GM21360 (cell line): ENCODE results near the gene RIPOR3.

ENCODE experiments used
- ATAC-seq: cut with Tn5 transposase; IDR thresholded peaks from one replicate; pipeline ENCODE4 v1.9.1; 2021; ENCODE audit warnings: mild to moderate bottlenecking, moderate library complexity; ENCODE audit not compliant: unreplicated experiment

The RIPOR3 gene

DNA sequence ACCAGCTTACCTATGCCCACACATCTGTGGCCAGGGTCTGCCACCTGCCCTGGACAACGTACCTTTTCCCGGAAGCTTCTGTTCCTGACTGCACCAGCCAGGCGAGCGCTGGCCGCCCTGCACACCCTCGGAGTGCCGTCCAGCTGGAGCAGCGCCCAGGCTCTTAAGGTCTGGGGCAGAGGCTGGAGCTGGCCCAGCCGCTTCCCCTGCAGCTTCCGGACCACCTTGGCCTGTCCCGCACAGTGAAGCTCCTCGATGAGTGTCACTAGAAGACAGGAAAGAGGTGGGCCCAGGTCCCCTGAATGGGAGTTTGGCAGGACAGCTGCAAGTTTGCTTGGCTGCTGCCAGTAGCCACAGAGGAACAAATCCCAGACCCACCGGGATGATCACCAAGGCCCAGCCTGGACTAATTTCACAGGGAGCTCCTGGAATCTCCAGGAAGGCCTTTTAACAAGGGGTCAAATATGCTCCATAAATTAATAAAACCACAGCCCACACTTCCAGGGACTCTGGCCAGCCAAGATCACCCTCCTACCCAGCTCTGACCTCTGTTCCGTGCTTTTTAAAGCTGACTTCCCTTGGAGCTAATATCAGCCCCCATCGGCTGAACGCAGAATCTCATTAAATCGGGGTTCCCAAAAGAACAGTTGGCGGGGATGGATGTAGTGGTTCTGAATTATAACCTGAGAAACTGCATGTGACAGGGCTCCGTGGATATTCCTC is 98.9 kb downstream of the RIPOR3 start:
- ATAC-seq: no peak

DNA sequence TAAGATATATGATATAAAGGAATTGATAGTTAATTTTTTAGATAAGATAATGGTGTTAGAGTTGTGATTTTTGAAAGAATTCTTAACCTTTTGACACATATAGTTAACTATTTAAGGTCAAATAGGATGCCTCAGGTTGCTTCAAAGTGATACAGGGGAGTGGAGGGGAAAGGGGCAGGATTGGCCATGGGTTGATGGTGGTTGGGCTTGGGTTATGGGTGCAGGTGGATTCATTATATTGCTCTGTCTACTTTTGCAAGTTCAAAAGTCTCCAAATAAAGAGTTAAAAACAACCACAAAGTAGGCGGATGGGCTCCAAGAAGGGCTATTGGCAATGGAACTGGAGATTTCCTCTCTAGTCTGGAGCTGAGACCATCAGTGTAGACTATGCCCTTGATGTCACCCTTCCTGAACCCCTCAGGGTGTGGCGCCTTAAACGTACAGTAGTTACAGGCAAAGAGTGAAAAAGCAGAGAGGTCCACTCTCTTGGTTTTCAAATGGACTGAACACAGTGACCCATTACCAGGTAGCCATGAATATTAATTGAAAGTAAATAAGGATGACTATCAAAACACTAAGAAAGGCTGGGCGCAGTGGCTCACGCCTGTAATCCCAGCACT is 100.0 kb downstream of the RIPOR3 start:
- no peak for ATAC-seq

DNA sequence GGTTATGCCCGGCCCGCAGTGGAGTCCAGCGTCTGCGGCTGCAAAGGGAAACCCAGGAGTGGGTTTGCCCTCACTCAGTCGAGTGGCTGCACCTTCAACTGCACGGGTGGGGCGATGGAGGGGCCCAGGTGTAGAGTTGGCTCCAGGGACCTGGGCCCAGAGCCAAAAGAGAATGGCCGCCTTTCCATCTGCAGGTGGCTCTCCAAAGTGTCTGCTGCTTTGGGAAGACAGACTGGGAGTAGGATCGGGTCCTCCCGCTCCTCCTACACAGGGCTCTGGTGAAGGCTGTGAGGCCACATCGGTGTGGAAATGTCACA is 101.0 kb downstream of the RIPOR3 start:
- ATAC-seq: no peak

DNA sequence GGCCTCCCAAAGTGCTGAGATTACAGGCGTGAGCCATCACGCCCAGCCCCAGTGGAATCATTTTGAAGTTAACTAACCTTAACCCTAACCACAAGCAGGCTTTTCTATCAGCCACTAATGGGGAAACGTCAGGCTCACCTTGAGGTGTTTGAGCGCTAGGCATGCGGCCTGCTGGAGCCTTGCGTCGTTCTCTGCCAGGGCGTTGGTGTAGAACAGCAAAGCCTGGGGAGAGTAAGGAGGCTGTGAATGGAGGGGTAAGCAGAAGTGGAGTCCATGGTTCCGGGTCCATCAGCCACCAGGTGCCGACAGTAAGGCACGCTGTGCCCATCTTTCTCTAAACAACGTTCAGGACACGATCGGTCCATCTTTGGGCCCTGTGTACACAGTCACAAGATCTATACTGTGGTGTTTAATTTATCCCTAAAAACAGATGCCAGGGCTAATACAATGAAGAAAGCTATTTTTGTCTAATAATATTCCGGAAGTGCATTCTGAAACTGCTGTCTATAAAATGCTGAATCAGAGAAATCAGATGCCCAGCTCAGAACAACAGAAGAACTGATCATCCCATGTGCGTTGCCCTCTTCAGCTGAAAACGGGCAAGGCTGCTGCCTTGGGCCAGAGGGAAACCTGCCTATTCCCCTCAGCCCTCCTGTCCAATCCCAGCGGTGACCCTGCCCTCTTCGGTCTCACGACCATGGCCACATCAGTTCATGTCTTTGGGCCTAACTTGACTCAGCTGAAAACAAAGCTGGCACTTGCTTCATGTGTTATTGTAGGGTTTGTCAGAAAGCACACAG is 101.6 kb downstream of the RIPOR3 start:
- ATAC-seq: no peak

DNA sequence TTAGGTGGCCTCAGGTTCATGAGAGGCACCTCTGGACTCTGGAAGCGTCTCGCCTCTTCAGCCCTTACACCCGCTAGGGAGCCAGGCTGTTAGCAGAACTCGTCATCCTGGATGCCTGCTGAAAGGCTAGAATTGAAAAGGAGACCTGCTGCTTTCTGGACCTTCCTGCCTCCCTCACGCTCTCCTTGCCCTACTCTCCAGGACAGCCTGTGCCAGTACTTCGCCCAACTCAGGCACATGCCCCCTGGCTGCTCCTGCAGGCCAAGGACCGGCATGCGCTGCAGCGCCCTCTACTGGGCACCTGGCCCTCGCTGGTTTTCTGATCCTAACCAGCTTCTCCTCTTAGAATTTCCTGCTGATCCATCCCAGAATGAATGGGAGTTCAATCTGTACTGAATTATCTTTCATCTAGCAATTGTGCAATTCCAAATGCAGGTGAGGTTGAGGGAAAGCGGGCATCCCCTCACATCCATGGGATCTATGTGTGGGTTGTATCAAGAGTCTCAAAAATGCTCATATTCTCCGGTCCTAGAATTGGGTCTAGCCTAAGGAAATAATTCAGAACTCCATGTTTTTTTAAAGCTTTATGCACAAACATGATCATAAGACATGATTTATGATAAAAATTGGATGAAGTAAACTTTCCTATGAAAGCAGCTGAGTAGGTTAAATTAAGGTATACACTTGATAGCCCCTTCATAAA is 103.2 kb downstream of the RIPOR3 start:
- ATAC-seq: no peak

DNA sequence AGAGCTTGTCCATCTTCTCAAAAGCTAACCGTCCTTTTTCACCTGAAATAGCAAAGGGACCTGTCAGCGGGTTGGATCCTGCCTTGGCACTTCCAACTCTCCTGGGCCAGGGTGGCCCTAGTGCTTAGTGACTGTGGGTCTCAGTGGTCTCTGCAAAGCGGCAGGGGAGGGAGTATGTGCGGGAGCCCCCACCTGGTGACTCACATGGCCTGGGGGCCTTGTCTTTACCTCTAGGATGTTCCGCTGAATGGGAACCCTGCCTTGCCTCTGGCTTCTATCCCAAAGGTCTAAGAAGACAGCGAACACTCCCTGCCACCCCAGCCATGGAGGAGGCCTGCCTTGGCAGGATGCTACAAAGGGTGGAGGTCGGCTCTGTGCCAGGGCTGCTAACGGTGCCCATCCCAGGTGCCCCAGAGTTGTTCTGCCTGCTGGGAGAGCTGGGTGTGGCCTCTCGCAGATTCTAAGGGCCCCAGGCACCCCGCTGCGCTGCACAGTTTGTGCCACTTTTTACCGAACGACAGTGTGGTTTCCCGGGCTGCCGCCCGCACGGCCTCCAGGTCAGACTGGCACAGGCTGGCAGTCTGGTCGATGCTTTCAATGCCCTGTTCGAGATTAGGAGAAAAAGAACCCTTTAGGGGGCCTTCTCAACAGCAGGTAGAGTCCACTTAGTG is 103.9 kb downstream of the RIPOR3 start:
- no peak for ATAC-seq

DNA sequence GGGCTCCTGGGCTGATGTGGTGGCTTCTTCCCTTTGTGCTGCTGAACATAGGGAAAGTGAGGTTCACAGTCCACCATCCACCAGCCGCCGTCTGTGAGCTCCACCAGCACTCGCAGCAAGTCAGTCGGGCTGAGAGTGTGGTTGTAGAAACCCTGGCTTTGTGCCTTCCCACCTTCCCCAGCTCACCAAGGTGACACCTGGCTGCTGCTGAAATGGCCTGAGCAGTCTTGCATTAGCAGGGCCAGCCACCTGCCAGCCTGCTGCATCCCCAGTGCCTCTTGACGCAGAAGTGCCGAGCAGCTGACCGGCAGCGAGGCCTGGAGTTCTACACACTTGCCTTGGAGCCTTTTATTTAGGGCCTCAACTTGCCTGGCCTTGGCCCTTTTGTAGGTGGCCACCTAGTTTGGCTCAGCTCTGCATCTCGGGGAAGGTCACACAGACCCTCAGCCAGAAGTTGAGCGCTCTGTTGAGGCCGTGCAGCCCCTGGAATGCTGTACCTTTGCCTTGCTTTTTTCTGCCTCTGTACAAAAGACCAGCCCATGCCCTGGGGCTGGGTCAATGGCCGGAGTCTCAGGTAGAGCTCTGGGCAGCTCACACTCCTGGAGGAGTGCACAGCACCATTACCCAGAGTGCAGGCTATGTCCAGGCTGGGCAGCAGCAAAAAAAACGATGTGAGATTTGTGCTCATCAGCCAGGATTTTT is 104.7 kb downstream of the RIPOR3 start:
- ATAC-seq: no peak

DNA sequence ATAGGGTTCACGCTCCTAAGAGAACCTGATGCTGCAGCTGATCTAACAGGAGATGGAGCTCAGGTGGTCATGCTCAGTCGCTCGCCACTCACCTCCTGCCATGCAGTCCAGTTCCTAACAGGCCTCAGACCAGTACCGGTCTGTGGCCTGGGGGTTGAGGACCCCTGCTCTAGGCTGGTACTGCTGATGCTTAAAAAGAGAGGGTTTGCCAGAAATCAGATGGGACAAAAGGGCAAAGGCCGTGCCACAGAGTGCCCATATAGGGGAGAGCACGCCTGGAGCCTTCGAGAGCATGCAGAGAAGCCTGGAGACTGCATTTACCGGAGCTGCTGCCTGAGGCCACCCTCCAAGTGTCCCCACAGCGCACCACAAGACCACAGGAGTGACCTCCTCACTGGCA is 105.7 kb downstream of the RIPOR3 start:
- no peak for ATAC-seq

DNA sequence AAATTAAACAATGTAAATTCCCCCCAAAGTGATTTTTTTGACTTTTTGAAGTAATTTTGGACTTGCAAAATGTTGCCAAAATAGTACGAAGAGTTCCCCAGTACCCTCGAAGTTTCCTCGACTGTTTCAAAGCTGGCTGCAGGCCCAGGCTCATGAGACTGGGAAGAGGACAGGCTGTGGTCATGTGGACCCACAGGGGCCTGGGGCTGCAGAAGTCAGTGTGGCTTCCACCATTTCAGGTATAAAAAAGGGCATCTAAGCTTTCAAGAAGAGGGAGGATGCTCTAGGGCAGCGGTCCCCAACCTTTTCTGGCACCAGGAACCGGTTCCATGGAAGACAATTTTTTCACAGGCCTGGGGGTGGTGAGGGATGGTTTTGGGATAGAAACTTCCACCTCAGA is 106.1 kb downstream of the RIPOR3 start:
- no peak for ATAC-seq

DNA sequence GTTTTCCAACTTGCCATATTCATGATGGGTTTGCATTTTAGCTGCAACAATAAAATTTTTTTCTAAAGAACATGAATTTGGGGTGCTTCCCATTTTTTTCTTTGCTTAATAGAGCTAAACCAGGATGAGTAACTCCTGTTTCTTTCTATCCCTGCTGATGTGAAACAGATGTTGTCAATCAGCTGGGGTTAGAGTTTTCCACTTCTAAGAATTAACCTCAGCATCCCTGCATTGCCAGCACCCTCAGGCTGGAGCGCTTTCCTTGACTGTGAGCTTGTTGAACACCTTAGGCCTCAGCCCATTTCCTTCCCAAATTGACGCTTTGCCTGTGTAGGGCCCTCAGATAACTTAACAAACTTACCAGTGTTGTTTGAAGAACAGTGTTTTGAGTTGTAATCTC is 106.7 kb downstream of the RIPOR3 start:
- no peak for ATAC-seq

DNA sequence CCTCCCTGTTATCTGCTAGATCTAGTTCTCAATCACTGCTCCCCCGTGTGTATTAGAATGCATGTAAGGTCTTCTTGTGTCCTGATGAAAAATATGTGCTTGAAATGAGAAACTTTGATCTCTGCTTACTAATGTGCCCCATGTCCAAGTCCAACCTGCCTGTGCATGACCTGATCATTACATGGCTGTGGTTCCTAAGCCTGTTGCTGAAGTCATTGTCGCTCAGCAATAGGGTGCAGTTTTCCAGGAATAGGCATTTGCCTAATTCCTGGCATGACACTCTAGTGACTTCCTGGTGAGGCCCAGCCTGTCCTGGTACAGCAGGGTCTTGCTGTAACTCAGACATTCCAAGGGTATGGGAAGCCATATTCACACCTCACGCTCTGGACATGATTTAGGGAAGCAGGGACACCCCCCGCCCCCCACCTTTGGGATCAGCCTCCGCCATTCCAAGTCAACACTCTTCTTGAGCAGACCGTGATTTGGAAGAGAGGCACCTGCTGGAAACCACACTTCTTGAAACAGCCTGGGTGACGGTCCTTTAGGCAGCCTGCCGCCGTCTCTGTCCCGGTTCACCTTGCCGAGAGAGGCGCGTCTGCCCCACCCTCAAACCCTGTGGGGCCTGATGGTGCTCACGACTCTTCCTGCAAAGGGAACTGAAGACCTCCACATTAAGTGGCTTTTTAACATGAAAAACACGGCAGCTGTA is 107.7 kb downstream of the RIPOR3 start:
- no peak for ATAC-seq

DNA sequence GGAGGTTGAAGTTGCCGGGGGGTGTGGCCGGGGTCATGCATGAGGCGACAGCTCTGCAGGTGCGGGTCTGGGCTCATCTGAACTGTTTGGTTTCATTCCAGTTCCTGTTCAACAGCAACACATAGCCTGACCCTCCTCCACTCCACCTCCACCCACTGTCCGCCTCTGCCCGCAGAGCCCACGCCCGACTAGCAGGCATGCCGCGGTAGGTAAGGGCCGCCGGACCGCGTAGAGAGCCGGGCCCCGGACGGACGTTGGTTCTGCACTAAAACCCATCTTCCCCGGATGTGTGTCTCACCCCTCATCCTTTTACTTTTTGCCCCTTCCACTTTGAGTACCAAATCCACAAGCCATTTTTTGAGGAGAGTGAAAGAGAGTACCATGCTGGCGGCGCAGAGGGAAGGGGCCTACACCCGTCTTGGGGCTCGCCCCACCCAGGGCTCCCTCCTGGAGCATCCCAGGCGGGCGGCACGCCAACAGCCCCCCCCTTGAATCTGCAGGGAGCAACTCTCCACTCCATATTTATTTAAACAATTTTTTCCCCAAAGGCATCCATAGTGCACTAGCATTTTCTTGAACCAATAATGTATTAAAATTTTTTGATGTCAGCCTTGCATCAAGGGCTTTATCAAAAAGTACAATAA is 108.6 kb downstream of the RIPOR3 start:
- ATAC-seq: no peak

DNA sequence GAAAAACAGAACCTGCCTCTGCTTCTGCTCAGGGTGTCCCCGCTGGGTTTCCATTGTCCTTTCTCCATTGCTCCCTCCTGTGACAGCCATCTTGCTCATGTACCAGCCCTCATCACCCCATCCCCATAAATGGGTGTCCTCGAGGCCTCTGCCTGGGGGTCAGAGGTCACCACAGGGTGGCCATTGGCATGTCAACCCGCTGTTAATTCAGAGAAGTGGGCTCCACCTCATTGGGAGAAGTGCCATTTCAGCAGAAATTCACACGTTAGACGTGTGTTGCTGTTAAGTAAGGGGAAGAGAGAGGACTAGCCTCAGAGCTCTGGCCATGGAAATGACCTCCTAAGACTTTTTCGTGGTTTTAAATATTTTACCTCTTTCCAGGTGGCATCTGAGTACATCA is 109.2 kb downstream of the RIPOR3 start:
- ATAC-seq: no peak

DNA sequence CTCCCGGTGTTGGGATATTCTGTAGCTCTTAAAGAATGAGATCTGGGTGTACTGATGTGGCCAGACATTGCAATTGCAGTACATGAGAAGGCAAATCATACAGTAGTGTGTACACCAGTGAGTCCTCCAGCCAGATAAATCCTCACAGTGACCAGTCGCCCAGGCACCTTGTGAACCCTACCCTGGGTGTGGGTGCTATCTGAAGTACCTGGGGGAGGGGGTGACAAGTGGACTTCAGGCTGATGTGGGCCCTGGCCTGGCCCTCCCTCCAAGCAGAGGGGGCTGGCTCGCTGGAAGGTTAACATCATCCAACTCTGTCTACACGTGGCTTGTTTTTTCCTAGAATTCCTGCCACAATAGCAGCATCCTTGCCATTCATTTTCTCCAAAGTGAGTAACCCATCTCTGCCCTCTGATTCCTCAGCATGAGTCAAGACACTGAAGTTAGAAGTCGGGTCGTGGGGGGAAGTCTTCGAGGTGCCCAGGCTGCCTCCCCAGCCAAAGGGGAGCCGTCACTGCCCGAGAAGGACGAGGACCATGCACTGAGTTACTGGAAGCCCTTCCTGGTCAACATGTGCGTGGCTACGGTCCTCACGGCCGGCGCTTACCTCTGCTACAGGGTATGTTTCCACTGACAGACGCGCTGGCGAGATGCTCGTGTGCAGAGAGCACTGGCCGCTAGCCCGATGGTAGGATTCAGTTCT is 110.3 kb downstream of the RIPOR3 start:
- ATAC-seq: no peak

DNA sequence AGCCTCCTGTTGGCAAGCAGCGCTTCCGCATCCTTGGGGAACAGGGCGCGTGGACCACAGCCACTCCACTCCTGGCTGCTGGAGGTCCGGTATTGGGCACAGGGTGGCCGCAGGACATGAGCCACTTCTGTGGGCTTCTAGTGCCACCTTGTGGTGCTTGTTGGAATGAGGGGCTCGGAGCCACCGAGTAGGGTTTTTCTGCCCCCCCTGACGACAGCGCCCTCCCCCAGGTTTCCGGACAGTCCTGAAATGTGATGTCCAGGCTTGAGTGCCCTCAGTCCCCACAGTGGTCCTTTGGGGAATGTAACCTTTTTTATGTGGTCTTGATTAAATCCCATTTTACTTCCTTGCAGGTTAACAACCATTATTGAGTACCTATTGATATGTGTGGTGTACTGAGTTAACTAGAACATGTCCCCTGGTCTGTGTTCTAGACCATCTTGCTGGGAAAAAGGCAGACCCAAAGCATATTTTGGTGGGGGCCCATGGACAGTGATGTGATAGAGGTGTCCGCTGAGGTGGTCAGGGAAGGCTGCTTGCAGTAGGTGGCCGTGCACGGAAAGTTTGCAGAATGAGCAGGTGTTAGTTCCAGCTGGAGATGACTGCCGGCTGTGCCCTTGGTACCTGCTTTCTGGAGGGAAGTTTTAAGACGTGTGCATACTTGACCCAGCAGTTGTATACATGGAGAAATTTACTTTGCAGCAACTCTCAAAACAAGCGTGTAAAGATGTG is 111.2 kb downstream of the RIPOR3 start:
- ATAC-seq: no peak

DNA sequence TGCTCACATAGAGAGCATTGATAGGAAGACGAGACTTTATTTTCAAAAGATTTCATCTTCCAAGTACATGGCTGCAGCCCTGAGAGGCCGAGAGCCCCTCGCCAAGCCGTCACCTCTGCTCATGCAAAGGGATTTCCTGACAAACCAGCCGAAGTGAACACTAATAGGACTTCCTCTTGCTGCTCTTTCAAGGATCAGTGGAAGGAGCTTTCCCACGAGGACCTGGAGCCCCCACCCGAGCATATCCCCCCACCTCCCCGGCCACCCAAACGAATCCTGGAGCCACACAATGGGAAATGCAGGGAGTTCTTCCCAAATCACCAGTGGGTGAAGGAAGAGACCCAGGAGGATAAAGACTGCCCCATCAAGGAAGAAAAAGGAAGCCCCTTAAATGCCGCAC is 111.8 kb downstream of the RIPOR3 start:
- ATAC-seq: no peak

DNA sequence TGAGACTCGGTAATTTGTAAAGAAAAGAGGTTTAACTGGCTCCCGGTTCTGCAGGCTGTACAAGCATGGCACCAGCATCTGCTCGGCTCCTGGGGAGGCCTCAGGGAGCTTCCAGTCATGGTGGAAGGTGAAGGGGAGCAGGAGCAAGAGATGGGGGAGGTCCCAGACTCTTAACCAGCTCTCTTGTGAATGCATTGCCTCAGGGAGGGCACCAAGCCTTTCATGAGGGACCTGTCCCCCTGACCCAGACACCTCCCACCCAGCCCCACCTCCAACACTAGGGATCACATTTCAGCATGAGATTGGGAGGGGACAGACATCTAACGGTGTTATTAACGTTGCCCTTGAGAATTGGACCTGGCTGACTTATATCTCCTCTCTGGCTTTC is 112.6 kb downstream of the RIPOR3 start:
- ATAC-seq: no peak
